SU-DHL-6 (cell line): ENCODE measurements around the gene CSNK1D.

Experiments used
- H2AFZ ChIP-seq: fragments of 200-600 bp; sonication (generic); 2 replicates; pipeline ENCODE4 v1.6.1; 2014; ENCODE audit warnings: low read depth, mild to moderate bottlenecking, moderate library complexity, mixed read lengths, antibody characterized with exemption, low read length; ENCODE audit not compliant: severe bottlenecking
- H3F3A ChIP-seq: fragments of 200-600 bp; shearing (Covaris generic); 2 replicates; pipeline ENCODE4 v1.6.0; 2016; ENCODE audit warnings: antibody characterized with exemption, mild to moderate bottlenecking; ENCODE audit not compliant: insufficient read depth
- H3K27ac ChIP-seq: fragments of 200-600 bp; sonication (generic); 2 replicates; pipeline ENCODE4 v1.5.1; 2016; ENCODE audit warnings: low read depth, mild to moderate bottlenecking, low read length, moderate library complexity, mixed read lengths
- H3K27me3 ChIP-seq: fragments of 200-600 bp; sonication (generic), shearing (Covaris generic); 2 replicates; pipeline ENCODE4 v1.6.0; 2014; ENCODE audit warnings: mild to moderate bottlenecking, low read length
- H3K36me3 ChIP-seq: fragments of 200-600 bp; sonication (generic); 2 replicates; pipeline ENCODE4 v1.6.1; 2014; ENCODE audit warnings: mild to moderate bottlenecking, low read length, mixed read lengths
- H3K4me2 ChIP-seq: fragments of 300-600, 200-600 bp; shearing (Covaris generic), sonication (generic); 2 replicates; pipeline ENCODE4 v1.6.0; 2014; ENCODE audit warnings: low read length, low read depth, mild to moderate bottlenecking; ENCODE audit not compliant: poor library complexity, severe bottlenecking
- H3K4me3 ChIP-seq: fragments of 200-600 bp; sonication (generic); 2 replicates; pipeline ENCODE4 v1.5.1; 2014; ENCODE audit warnings: antibody characterized with exemption, low read length, mild to moderate bottlenecking, mixed read lengths; ENCODE audit not compliant: insufficient read depth, poor library complexity, severe bottlenecking
- H3K79me2 ChIP-seq: fragments of 200-600 bp; sonication (generic); 2 replicates; pipeline ENCODE4 v1.6.1; 2014; ENCODE audit warnings: mild to moderate bottlenecking, low read length, moderate library complexity; ENCODE audit not compliant: insufficient read depth
- H3K9ac ChIP-seq: fragments of 200-600 bp; sonication (generic); 2 replicates; pipeline ENCODE4 v1.7.0; 2014; ENCODE audit warnings: mild to moderate bottlenecking, low read length
- H3K9me2 ChIP-seq: fragments of 200-600 bp; sonication (generic); replicated peaks from 2 replicates; pipeline ENCODE4 v1.6.1; 2014; ENCODE audit warnings: low read length; ENCODE audit not compliant: insufficient read depth
- H3K9me3 ChIP-seq: fragments of 200-600 bp; sonication (generic); 2 replicates; pipeline ENCODE4 v1.6.1; 2014; ENCODE audit warnings: low read length, mixed read lengths; ENCODE audit not compliant: insufficient read depth
- H4K20me1 ChIP-seq: fragments of 200-600 bp; sonication (generic); 2 replicates; pipeline ENCODE4 v1.6.1; 2014; ENCODE audit warnings: low read depth, mild to moderate bottlenecking, antibody characterized with exemption, low read length, moderate library complexity, mixed read lengths
- EZH2phosphoT487 ChIP-seq: fragments of 200-600 bp; sonication (generic), shearing (Covaris generic); conservative IDR thresholded peaks from 2 replicates; pipeline ENCODE4 v1.6.1; 2018; ENCODE audit warnings: mild to moderate bottlenecking, antibody characterized with exemption, low read length, moderate library complexity, mixed read lengths
- TF ChIP-seq, protein P1 (sequence below): fragments of 200-600 bp; sonication (generic); IDR thresholded peaks from one replicate; pipeline ENCODE4 v1.5.1; 2017; ENCODE audit warnings: antibody characterized with exemption, mild to moderate bottlenecking, low read length, moderate library complexity; ENCODE audit not compliant: insufficient read depth, poor library complexity, severe bottlenecking

Gene CSNK1D

GRCh38 chr17:82298538-82299421 is 25.3 kb upstream of the CSNK1D start:
- H2AFZ ChIP-seq, result peak overlapping the region; percentile 79
- H3K9me3 ChIP-seq, result no peaks in the 10 kb centered on the region
- peaks cover 12% of the 10 kb centered on the region for H3F3A ChIP-seq
- no peaks in the 10 kb centered on the region for H3K9me2 ChIP-seq
- H4K20me1 ChIP-seq, result no peaks in the 10 kb centered on the region
- H3K36me3 ChIP-seq, result no peaks in the 10 kb centered on the region
- no peak for TF ChIP-seq EZH2phosphoT487
- TF ChIP-seq, protein P1, sequence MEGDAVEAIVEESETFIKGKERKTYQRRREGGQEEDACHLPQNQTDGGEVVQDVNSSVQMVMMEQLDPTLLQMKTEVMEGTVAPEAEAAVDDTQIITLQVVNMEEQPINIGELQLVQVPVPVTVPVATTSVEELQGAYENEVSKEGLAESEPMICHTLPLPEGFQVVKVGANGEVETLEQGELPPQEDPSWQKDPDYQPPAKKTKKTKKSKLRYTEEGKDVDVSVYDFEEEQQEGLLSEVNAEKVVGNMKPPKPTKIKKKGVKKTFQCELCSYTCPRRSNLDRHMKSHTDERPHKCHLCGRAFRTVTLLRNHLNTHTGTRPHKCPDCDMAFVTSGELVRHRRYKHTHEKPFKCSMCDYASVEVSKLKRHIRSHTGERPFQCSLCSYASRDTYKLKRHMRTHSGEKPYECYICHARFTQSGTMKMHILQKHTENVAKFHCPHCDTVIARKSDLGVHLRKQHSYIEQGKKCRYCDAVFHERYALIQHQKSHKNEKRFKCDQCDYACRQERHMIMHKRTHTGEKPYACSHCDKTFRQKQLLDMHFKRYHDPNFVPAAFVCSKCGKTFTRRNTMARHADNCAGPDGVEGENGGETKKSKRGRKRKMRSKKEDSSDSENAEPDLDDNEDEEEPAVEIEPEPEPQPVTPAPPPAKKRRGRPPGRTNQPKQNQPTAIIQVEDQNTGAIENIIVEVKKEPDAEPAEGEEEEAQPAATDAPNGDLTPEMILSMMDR, result no peak
- peak overlapping the region; percentile 77 for H3K4me2 ChIP-seq
- H3K9ac ChIP-seq, result peak overlapping the region; percentile 61
- no peaks in the 10 kb centered on the region for H3K27me3 ChIP-seq
- no peak overlapping the region for H3K4me3 ChIP-seq
- no peak overlapping the region for H3K27ac ChIP-seq
- no peaks in the 10 kb centered on the region for H3K79me2 ChIP-seq

- Histone ChIP-seq H3K36me3 (no peaks in the 10 kb centered on the region), H3K27me3 (no peaks in the 10 kb centered on the region), H4K20me1 (no peaks in the 10 kb centered on the region), H3K9ac (peak overlapping the region; percentile 61), H3K4me2 (peak overlapping the region; percentile 77), H3K4me3 (peak overlapping the region; percentile 54), H3K9me2 (no peaks in the 10 kb centered on the region), H3K79me2 (no peaks in the 10 kb centered on the region), H3K27ac (no peak overlapping the region), H3F3A (peaks cover 16% of the 10 kb centered on the region), H3K9me3 (no peaks in the 10 kb centered on the region), H2AFZ (peak overlapping the region; percentile 79)
- no peak for TF ChIP-seq EZH2phosphoT487
- TF ChIP-seq, protein P1, result no peak
Measured at GRCh38 chr17:82297714-82298537, 24.4 kb upstream of the CSNK1D start.

- Histone ChIP-seq H3K9me2 (no peaks in the 10 kb centered on the region), H3K27me3 (no peaks in the 10 kb centered on the region), H2AFZ (peak overlapping the region; percentile 79), H4K20me1 (no peaks in the 10 kb centered on the region), H3F3A (peaks cover 16% of the 10 kb centered on the region), H3K4me3 (peak overlapping the region; percentile 54), H3K79me2 (no peaks in the 10 kb centered on the region), H3K36me3 (no peaks in the 10 kb centered on the region), H3K9ac (peak overlapping the region; percentile 61), H3K9me3 (no peaks in the 10 kb centered on the region), H3K4me2 (peak overlapping the region; percentile 77), H3K27ac (no peak overlapping the region)
- TF ChIP-seq EZH2phosphoT487, result no peak
- TF ChIP-seq, protein P1, result no peak
Measured at GRCh38 chr17:82297280-82297713, 23.8 kb upstream of the CSNK1D start.
